Testis (tissue), 5 donors: ENCODE data around the gene PLCZ1. TPM values are rescaled to one million over a fixed set of nuclear protein-coding genes. Genes with fewer than 3 reads are reported as not detected.
"Not testable (repeated sequence)": the region's sequence is repeated elsewhere in the genome, so short reads cannot be mapped to it uniquely, and the experiment has no call there.

Experiments
- DNase-seq: peaks from one replicate; pipeline ENCODE4 v3.0.0-alpha.2; 2019
- H3K27ac ChIP-seq, 2 donors: fragments of 200-600 bp; sonication (generic); one replicate each; pipeline ENCODE4 v1.5.1; 2019
- H3K27me3 ChIP-seq: fragments of 200-600 bp; sonication (generic); one replicate; pipeline ENCODE4 v1.5.1; 2019
- H3K36me3 ChIP-seq: fragments of 200-600 bp; sonication (generic); one replicate; pipeline ENCODE4 v1.5.1; 2017; ENCODE audit warnings: low read depth; ENCODE audit errors: missing control alignments
- H3K4me1 ChIP-seq: fragments of 200-600 bp; sonication (generic); one replicate; pipeline ENCODE4 v1.5.1; 2019
- H3K4me3 ChIP-seq, 2 donors: fragments of 200-600 bp; sonication (generic); one replicate each; pipeline ENCODE4 v1.5.1; 2017 to 2019
- H3K9me3 ChIP-seq: fragments of 200-600 bp; sonication (generic); one replicate; pipeline ENCODE4 v1.5.1; 2017
- POLR2A ChIP-seq: fragments of 450-650 bp; IDR thresholded peaks from one replicate; pipeline ENCODE4 v1.6.1; 2017; ENCODE audit warnings: antibody characterized with exemption, mild to moderate bottlenecking, moderate library complexity
- WGBS, 2 donors: methylation state at CpG; one replicate each; pipeline ENCODE4 v1.1.5; 2018; 5-methylcytosine and 5-hydroxymethylcytosine counted together
- intact Hi-C: fragments of 100-400 bp; cut with DNase I; formaldehyde crosslinking; loops from one replicate; pipeline ENCODE4 v1.15.1; 2023; ENCODE audit warnings: low total_unique reads
- long read RNA-seq, 2 donors: transcript quantifications; one replicate each; lab custom pipeline, GENCODE V29; 2026
- polyA plus RNA-seq: library from polyadenylated mRNA; stranded (reverse); fragments of 350-450 nt; fragmentation: Illumina TruSeq; extraction: RNeasy Lipid Tissue Mini Kit (QIAGEN cat#74804); gene quantifications from one replicate; pipeline ENCODE4 v1.2.3, GENCODE V29; 2014; ENCODE audit warnings: low read depth, low replicate concordance; ENCODE audit not compliant: insufficient read depth
- total RNA-seq, 2 donors: library from RNA; depleted of rRNA; stranded (reverse); fragments of >200 nt; gene quantifications; one replicate each; pipeline ENCODE4 v1.2.3, GENCODE V29; 2016
- TF ChIP-seq, protein P1 (sequence below), 3 experiments: fragments of 450-650 bp in 2 of 3; fragments of 200-600 bp in 1 of 3; sonication (generic) in 1 of 3; IDR thresholded peaks; one replicate each; pipeline ENCODE4 v1.5.1; 2016 to 2019; ENCODE audit warnings: antibody characterized with exemption in 3 of 3, mild to moderate bottlenecking in 2 of 3, moderate library complexity in 1 of 3

Gene PLCZ1, protein sequence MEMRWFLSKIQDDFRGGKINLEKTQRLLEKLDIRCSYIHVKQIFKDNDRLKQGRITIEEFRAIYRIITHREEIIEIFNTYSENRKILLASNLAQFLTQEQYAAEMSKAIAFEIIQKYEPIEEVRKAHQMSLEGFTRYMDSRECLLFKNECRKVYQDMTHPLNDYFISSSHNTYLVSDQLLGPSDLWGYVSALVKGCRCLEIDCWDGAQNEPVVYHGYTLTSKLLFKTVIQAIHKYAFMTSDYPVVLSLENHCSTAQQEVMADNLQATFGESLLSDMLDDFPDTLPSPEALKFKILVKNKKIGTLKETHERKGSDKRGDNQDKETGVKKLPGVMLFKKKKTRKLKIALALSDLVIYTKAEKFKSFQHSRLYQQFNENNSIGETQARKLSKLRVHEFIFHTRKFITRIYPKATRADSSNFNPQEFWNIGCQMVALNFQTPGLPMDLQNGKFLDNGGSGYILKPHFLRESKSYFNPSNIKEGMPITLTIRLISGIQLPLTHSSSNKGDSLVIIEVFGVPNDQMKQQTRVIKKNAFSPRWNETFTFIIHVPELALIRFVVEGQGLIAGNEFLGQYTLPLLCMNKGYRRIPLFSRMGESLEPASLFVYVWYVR
- total RNA-seq: 10 to 100 TPM; 13.4 to 52.5 TPM
- 62.8 TPM for polyA plus RNA-seq
- long read RNA-seq, donor 1: 0 reads
- long read RNA-seq, donor 2: 0 reads

DNA sequence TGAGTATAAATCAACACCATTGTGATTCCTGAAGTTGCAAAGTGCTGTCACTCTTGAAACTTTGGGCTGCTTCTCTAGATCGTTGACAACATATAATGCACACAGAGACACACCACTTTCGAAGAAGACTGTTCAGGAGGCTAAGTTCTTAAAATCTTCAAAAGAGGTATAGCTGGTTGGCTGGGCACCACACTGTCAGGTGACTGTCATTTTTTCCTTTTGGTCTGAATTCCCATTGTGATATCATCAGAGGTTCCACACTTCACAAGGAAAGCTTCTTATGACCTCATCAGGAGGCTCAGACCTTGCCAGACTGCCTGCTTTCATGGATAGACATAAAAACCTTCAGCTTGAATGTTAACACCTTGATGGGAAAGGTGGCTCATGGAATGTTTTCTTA, at the start of gene PLCZ1, which contains the start of gene CAPZA3:
PLCZ1 (minus strand) TSS at position 194 of the 400 bp plus-strand sequence. CDS start 641 bp downstream, outside the sequence.
CAPZA3 (plus strand) TSS at position 301 of the 400 bp plus-strand sequence. CDS start 150 bp downstream, outside the sequence.
- WGBS, 2 donors: 87 to 94% methylated on average over 2 of the region's 2 CpGs
- Histone ChIP-seq H3K4me3 (no peak within 1 kb of the TSS), H3K27me3 (no peaks in the 10 kb centered on the region), H3K4me1 (no peaks in the 10 kb centered on the region), H3K27ac (no peak within 1 kb of the TSS), H3K9me3 (no peaks in the 10 kb centered on the region), H3K36me3 (no peaks in the 10 kb centered on the region)
- DNase-seq: no peak
- intact Hi-C loops: no loop called here
- TF ChIP-seq, protein P1, sequence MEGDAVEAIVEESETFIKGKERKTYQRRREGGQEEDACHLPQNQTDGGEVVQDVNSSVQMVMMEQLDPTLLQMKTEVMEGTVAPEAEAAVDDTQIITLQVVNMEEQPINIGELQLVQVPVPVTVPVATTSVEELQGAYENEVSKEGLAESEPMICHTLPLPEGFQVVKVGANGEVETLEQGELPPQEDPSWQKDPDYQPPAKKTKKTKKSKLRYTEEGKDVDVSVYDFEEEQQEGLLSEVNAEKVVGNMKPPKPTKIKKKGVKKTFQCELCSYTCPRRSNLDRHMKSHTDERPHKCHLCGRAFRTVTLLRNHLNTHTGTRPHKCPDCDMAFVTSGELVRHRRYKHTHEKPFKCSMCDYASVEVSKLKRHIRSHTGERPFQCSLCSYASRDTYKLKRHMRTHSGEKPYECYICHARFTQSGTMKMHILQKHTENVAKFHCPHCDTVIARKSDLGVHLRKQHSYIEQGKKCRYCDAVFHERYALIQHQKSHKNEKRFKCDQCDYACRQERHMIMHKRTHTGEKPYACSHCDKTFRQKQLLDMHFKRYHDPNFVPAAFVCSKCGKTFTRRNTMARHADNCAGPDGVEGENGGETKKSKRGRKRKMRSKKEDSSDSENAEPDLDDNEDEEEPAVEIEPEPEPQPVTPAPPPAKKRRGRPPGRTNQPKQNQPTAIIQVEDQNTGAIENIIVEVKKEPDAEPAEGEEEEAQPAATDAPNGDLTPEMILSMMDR (IDR thresholded peaks at IDR 0.05): no peak
- no peak for TF ChIP-seq POLR2A

- H3K9me3 ChIP-seq, H3K4me3 ChIP-seq, H3K27ac ChIP-seq, H3K36me3 ChIP-seq, DNase-seq, H3K27me3 ChIP-seq, intact Hi-C loops, H3K4me1 ChIP-seq: not testable (repeated sequence)
- 94% methylated on average over 8 of the region's 8 CpGs for WGBS, 2 donors
Observed at GRCh38 chr12:18785465-18785864, 47.7 kb upstream of the PLCZ1 start.

DNA sequence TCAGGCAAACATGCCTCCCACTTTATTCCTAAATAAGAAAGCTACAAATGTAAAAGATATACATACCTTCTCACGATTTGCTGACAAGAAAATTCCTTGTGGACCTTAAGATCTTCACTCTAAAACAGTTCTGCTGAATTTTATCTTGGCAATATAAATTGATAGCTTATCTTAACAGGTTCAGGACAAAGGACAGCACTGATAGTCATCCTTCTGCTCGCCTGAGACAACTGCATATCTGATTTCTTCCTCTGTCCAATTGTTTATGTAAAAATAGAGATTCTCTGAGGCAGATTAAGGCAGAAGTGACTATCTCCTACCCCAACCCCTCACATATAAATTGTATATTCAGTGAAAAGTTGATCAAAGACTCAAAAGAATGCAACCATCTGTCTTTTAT, 45.0 kb upstream of the PLCZ1 start:
- Histone ChIP-seq H3K36me3 (no peaks in the 10 kb centered on the region), H3K4me3 (no peak overlapping the region), H3K9me3 (no peaks in the 10 kb centered on the region), H3K27ac (no peak overlapping the region), H3K4me1 (no peaks in the 10 kb centered on the region), H3K27me3 (no peaks in the 10 kb centered on the region)
- intact Hi-C loops: no loop called here
- WGBS, 2 donors: 39 to 59% methylated on average over 2 of the region's 2 CpGs
- TF ChIP-seq POLR2A: no peak
- TF ChIP-seq, protein P1 (IDR thresholded peaks at IDR 0.05): no peak
- no peak for DNase-seq

- intact Hi-C loops, H3K4me3 ChIP-seq, DNase-seq, H3K27me3 ChIP-seq, H3K36me3 ChIP-seq, H3K4me1 ChIP-seq, H3K27ac ChIP-seq, H3K9me3 ChIP-seq: not testable (repeated sequence)
- 90 to 100% methylated on average over 1 of the region's 1 CpG for WGBS, 2 donors
Observed at GRCh38 chr12:18766479-18766878, 28.7 kb upstream of the PLCZ1 start.

DNA sequence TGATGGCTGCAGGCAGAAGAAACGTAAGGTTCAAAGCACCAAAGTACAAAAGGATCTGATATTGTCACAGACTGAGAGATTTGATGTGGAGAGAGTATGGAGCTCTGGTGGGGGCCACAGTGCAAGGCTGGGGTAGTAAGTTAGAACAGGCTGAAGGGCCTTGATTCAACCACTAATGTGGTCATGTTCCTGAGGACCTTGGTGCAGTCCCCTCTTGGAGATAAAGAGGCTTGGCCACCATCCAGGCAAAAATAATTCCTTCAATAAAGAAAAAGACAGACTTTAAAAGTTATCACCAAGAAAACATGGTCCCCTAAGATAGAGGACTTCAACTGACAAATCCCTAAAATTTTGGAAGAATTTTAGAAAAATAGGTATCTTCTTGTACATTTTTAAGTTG, 17.5 kb upstream of the PLCZ1 start:
- no peaks in the 10 kb centered on the region for H3K27me3 ChIP-seq
- no peak overlapping the region for H3K4me3 ChIP-seq
- TF ChIP-seq, protein P1 (IDR thresholded peaks at IDR 0.05): no peak
- TF ChIP-seq POLR2A: no peak
- intact Hi-C loops: no loop called here
- WGBS, 2 donors: 69 to 72% methylated on average over 1 of the region's 1 CpG
- H3K4me1 ChIP-seq: peaks cover 11% of the 10 kb centered on the region
- no peak for DNase-seq
- H3K27ac ChIP-seq: no peak overlapping the region
- H3K9me3 ChIP-seq: no peaks in the 10 kb centered on the region
- no peaks in the 10 kb centered on the region for H3K36me3 ChIP-seq
